UCSD-AML1 (cell line): ENCODE measurements around the gene WDR86.

Experiments
- DNase-seq: peaks from one replicate; lab custom pipeline; 2025; ENCODE audit not compliant: unreplicated experiment; lab: John Stamatoyannopoulos, UW

Gene WDR86

GRCh38 chr7:151392002-151392401 lies 17.8 kb downstream of the WDR86 start:
- no peak for DNase-seq

GRCh38 chr7:151391358-151391730 lies 18.5 kb downstream of the WDR86 start:
- no peak for DNase-seq

GRCh38 chr7:151390598-151391357 lies 19.1 kb downstream of the WDR86 start:
- no peak for DNase-seq

- no peak for DNase-seq
These were observed 19.9 kb downstream of the WDR86 start for GRCh38 chr7:151389768-151390597.

GRCh38 chr7:151389096-151389767 lies 20.6 kb downstream of the WDR86 start:
- DNase-seq = no peak

DNA sequence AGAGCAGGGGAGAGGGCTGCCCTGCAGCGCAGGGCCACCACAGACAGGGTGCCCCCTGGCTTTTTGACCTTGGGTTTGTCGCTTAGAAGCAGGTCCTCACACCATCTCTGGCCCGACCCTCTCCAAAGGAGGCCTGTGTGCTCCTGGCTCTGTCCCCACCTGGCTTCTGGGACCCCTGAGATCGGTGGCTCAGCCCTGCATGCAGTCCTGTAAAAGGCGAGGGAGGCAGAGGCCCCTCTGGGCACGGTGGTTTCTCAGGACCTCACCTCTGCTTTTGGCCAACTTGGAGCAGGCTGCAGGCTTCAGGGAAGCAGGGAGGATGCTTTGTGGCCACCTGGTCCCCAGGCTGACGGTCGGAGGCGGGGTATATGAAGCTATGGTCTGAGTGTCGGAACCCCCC lies 21.4 kb downstream of the WDR86 start:
- no peak for DNase-seq

DNA sequence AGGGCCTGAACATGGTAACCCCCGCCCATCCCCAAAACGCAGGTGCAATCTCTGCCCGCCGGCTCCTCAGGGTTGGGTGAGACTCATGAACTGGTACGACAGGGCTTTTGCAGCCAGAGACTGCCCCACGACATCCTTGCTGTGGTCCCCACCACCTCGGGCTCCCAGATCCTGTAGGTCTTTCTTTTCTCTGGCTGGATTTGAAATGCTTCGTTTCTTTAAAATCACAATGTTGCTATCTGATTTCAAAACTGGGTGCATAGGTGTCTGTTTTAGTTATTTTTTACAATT lies 21.9 kb downstream of the WDR86 start:
- DNase-seq = no peak

GRCh38 chr7:151387161-151388006 lies 22.5 kb downstream of the WDR86 start:
- no peak for DNase-seq

GRCh38 chr7:151386301-151387160 lies 23.3 kb downstream of the WDR86 start:
- no peak for DNase-seq

GRCh38 chr7:151385626-151386300 lies 24.1 kb downstream of the WDR86 start:
- no peak for DNase-seq

DNA sequence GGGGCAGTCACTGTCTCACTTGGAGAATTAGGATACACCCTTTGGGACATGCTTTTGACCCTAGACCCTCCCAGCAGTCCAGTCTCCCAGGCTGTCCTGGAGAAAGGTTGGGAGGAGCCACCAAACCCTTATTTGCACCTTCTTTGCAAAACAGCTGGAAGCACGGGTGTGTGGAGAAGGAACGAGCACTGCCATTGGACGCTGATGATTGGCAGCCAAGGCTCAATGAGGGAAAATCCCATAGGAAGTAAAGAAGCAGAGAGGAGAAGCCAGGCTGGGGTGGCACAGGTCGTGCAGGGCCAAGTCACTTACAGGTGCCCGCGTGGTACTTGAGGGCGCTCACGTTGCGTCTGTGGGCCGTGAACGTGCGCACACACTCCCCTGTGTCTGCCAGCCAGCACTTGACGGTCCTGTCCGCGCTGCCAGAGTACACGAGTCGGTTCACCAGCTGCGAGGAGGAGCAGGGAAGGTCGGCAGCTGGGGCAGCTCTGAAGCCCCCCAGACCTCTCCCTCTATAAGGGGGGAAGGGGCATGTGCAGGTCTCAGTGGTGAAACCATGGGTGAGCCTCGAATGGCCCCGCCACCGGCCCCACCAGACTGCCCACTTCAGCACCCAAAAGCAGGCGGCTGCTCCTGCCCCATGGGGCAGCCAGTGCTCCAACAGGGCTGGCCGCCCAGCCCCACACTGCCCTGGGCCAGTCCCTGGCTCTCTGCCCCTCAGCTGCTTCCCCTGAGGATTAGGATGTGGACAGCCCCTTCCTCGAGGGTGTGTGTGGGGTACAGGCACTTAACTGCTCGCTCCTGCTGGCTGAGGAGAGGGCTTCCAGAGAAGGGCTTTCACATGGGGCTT lies 24.8 kb downstream of the WDR86 start:
- no peak for DNase-seq

DNA sequence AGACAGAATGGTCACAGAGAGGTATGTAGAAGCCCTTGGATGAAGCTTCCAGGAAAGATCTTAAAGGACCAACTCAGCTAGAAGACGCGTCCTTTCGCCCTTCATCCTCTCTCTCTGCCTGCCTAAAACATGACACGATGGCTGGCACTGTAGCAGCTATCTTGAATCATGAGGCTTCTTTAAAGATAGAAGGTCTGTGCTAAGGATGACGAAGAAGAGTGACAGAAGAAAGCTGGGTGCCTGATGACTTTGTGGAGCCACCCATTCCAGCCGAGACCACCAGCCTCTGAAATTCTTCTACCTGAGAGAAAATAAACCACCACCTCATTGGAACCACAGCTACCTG lies 25.5 kb downstream of the WDR86 start:
- no peak for DNase-seq

DNA sequence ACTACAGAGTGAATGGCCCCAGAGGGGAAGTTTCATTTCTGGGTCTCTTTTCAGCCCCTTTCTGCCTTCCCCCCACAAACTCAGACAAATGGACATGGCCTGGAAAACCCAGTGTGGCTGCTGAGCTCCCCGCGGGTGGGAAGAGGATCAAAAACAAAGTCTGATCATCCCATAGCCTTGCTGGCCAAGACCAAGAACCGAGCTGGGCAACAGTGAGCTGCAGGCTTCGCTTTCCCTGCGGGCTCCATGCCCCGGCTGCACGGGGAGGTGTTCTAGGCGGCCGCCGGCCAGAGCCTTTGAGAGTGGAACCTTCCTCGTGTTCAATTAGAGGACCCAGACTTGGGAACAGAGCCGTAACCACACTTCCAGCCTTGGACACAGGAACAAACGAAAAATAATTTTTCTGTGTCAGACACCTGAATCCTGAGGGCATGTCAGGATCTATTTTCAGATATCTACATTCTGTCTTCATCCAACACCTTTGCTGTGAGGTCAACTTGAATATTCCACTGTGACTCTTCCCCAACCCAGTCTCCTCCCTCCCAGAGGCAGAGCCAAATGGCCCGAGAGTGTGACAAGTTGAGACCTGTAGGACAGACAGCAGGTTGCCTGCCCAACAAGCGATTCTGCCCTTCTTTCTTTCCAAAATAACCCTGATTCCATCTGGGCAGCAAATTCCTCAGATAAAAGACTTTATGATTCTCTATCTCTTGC lies 26.0 kb downstream of the WDR86 start:
- DNase-seq = no peak

GRCh38 chr7:151382079-151382885 lies 27.6 kb downstream of the WDR86 start:
- no peak for DNase-seq

GRCh38 chr7:151381348-151382078 lies 28.3 kb downstream of the WDR86 start:
- no peak for DNase-seq

GRCh38 chr7:151381098-151381347 lies 28.8 kb downstream of the WDR86 start:
- no peak for DNase-seq
